ENCODE data around the gene OR6C74.

Gene OR6C74

DNA sequence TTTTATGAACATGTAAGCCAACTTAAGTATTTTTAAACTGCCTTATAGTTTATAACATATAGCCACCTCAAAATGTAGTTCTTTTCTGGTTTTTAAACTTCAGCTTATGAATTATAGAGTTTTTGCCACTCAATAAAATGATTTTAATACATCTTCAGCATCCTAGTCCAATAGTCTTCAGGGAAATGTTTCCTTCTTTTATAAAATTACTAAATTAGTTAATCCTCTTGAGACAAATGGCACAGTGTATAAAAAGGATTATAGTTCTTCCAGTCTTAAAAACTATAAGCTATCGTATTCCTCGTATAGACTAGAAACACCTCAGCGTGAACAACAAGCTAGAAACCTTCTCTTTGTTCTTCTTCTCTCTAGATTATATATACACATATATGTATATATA, at the start of gene OR6C74:
OR6C74 (plus strand) TSS at position 301 of the 400 bp plus-strand sequence. CDS start 2,679 bp downstream, outside the sequence.
- DNase-seq, result no peak

DNA sequence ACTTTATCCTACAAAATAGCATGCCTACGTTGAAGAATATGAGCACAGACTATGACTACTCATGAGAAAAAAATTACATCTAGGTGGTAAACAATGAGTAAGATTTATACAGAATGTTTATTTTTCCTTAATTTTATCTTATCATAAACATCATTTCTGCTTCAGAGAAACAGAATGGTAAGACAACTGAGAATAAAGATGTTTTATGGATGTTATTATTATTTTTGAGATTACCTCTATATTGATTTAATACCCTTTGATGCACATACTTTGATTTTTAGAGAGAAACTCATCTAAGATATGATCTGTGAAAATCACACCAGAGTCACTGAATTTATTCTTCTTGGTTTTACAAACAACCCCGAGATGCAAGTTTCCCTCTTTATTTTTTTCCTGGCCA, 23.7 kb upstream of the OR6C74 start, which contains the start of gene OR10A7:
OR10A7 (plus strand) TSS at position 301 of the 400 bp plus-strand sequence; CDS start at position 301, 0 bp downstream.
- no peak for DNase-seq

DNA sequence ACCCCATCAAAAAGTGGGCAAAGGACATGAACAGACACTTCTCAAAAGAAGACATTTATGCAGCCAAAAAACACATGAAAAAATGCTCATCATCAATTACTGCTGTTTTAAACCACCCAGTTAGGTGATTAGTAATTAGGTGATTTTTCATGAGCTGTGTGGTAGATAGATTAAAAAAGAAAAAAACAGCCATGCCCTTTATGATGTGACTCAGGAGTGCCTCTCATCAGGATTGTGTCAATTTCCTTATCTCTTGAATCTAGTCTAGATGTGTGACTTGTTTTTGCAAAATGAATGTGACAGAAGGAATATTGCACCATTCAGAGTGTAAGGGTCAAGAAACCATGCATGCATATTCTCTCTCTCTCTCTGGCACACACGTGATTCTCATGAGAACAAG, 17.9 kb upstream of the OR6C74 start:
- no peak for DNase-seq

DNA sequence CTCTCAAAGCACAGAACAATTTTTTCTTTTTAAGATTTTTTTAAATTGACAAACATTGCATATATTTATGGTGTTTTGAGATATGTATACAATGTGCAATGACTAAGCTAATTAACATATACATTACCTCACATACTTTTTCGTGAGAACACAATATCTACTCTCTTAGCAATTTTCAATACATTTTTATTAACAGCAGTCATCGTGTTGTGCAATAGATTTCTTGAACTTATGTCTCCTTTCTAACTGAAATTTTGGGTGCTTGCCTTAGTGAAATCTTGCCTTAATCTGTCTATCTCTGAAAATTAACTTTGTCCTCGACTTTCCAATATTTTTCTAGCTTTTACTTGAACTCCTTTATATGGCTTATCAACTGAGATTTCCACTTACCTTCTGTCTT, 16.8 kb upstream of the OR6C74 start:
- no peak for DNase-seq

DNA sequence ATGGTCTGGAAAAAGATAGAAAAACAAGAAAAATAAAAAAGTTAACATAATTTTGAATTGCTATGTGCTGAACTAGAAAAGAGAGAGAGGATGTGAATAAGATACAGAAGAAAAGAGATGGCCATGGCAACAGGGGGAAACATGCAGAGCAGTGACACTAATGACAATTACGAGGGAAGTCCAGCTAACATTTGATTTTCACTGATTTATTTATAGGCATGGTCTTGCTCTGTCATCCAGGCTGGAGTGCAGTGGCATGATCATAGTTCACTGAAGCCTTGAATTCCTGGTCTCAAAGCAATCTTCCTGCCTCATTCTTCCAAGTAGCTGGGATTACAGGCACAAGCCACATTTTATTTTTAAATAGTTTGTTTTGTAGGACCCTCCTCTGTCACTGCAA, 1.8 kb downstream of the OR6C74 start:
- no peak for DNase-seq

DNA sequence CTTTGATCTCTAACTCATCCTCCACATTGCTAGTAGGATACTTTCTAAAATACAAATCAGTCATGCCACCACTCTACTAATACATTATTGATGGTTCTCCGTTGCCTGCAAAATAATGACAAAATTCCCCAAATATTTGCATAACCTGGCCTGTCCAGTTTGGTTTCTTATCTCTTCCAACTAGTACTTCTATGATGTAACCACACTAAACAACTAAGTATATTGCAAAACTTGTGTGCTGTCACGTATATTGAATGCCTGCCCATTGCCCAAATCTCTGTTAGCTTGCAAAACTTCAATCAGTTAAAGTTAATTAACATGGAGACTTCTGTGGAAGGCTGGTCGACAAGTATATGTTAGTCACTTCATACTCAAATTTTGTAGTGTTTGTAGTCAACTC, 6.5 kb downstream of the OR6C74 start:
- DNase-seq, result no peak

DNA sequence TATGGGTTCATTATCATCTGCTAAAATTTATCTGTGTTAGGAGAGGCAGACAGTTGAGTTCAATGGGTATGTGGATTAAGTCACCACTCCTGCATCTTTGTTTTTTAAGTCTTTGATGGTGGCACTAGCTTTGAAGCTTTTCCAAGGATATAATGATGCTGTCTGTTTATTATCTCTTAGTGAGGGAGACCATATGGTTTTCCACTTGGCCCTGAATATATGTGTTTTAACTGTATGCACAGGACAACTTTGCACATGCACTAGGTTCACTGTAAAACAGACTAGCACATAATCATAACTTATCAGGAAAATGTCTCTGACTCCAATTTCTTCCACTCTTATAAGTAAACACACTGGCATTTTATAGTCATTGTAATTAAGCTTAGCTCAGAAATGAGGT, 8.9 kb downstream of the OR6C74 start:
- DNase-seq, result no peak

DNA sequence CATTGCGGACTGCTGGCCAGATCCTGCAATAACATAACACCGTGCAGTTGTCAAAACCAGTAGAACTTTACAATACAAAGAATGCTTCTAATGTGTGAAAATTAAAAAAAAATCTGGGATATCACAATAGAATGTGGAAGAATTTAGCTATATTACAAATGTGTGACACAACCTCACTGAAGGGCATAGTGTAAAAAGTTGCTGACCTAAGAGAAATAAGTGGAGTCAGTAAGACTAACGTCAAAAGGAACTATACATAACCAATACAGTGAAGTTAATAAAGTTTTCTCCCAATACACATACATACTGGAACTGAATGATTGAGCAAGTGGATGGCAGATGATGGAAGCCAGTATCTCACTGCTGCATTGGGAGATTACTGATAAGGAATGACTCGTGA, 12.4 kb downstream of the OR6C74 start:
- no peak for DNase-seq

DNA sequence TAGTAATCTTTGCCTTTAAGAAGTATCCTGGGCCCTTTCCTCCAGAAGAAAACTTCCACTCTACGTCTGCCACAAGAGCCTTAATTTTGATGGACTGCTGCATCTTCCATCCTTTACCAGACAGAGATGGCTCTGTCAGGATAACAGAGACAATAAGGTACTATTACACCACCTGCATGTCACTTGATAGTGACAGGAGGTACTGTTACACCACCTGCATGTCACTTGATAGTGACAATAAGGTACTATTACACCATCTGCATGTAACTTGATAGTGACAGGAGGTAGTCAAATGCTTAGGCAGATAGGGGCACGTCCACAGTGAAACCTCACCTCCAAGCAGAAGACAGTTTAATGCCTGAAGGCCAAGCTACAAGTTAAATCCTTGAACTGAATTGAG, 13.9 kb downstream of the OR6C74 start:
- no peak for DNase-seq

DNA sequence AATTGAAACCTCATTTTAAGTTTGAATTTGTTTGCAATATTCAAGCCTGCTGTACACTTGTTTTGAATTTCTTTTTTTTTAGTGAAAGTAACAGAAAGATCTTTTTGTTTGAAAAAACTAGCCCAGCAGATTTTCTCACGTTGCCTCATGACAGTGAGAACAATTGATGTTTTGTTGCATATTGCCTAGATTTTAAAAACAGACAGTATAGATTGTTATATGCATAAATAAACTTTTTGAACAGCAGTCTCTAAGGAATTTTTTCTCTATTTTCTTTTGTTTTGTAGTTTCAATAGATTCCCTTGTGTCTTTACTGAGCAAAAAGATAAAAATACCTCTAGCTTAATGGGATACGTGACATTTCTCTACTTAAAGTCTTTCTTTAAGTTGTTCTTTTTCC, 36.6 kb downstream of the OR6C74 start:
- no peak for DNase-seq

DNA sequence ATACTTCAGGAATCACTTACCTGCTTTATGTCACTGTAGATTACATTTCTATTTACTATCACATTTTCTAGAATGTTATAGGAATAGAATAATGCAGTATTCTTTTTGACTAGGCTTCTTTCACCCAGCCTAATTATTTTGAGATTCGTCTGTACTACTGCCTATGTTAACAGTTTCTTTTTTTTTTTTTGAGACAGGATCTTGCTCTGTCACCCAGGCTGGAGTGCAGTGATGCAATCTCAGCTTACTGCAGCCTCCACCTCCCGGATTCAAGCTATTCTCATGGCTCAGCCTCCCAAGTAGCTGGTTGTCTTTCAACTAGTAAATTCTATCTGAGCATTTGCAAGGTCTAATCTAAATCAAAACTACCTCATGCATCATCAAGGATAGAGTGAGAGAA, 45.6 kb downstream of the OR6C74 start:
- DNase-seq, result no peak

Measured in CD4-positive, alpha-beta T cell treated with Interleukin-21 for 1 hour (primary cell).